NOMO-1 (cell line): ENCODE data around the gene DHDH.

Experiments used
- DNase-seq, 2 experiments: peaks; one replicate each; lab custom pipeline; 2025; ENCODE audit not compliant: unreplicated experiment in 2 of 2; lab: John Stamatoyannopoulos, UW

The DHDH gene

GRCh38 chr19:48965040-48965805 is 31.7 kb downstream of the DHDH start, which contains the start of gene FTL:
Gene FTL (plus strand): TSS chr19:48965309. CDS start chr19:48965508, 199 bp downstream.
- DNase-seq = peak; percentile 95 to 99

GRCh38 chr19:48965806-48966540 is 32.5 kb downstream of the DHDH start:
- peak; percentile 50 to 64 for DNase-seq

- peak in 1 of 2 experiments; percentile 48 for DNase-seq
Measured at GRCh38 chr19:48966541-48967345, 33.2 kb downstream of the DHDH start.

- DNase-seq = peak; percentile 90 to 97
Measured at GRCh38 chr19:48967346-48968178, 34.1 kb downstream of the DHDH start.

GRCh38 chr19:48968179-48968661 is 34.7 kb downstream of the DHDH start:
- no peak for DNase-seq

- DNase-seq = no peak
Measured at GRCh38 chr19:48968813-48969218, 35.3 kb downstream of the DHDH start.

GRCh38 chr19:48969276-48970138 is 36.0 kb downstream of the DHDH start:
- peak in 1 of 2 experiments; percentile 26 for DNase-seq

GRCh38 chr19:48970139-48970766 is 36.8 kb downstream of the DHDH start:
- no peak for DNase-seq

- peak; percentile 76 to 82 for DNase-seq
Measured at GRCh38 chr19:48970923-48971395, 37.5 kb downstream of the DHDH start.

- DNase-seq = peak in 1 of 2 experiments; percentile 16
Measured at GRCh38 chr19:48975947-48976847, 42.7 kb downstream of the DHDH start.

GRCh38 chr19:48977061-48977460 is 43.6 kb downstream of the DHDH start:
- DNase-seq = no peak

GRCh38 chr19:48982280-48982679 is 48.8 kb downstream of the DHDH start:
- DNase-seq = no peak

GRCh38 chr19:48985711-48986110 is 52.2 kb downstream of the DHDH start:
- no peak for DNase-seq

- DNase-seq = no peak
Measured at GRCh38 chr19:48986211-48986610, 52.7 kb downstream of the DHDH start.

- DNase-seq = no peak
Measured at GRCh38 chr19:48987323-48987722, 53.8 kb downstream of the DHDH start.

- DNase-seq = no peak
Measured at GRCh38 chr19:48988286-48988685, 54.8 kb downstream of the DHDH start.

- DNase-seq = no peak
Measured at GRCh38 chr19:48988860-48989259, 55.4 kb downstream of the DHDH start.
